Stomach (tissue), 4 donors: Measurements from ENCODE around the gene CDKN2B-AS1.

Source experiments
- EP300 ChIP-seq: sonication (generic); formaldehyde crosslinking; IDR thresholded peaks from one replicate; pipeline ENCODE4 v1.6.1; 2017; ENCODE audit warnings: antibody characterized with exemption
- POLR2A ChIP-seq, 4 donors: fragments of 450-650 bp; IDR thresholded peaks; one replicate each; pipeline ENCODE4 v1.6.1; 2016; ENCODE audit warnings: antibody characterized with exemption in 4 of 4, control low read depth in 2 of 4, mild to moderate bottlenecking in 1 of 4, moderate library complexity in 1 of 4
- POLR2AphosphoS5 ChIP-seq, 3 donors: sonication (generic); formaldehyde crosslinking; IDR thresholded peaks; one replicate each; pipeline ENCODE4 v1.6.1; 2016; ENCODE audit warnings: antibody characterized with exemption in 3 of 3
- TF ChIP-seq, protein P1 (sequence below), 7 experiments: fragments of 450-650 bp in 4 of 7; fragments of 200-600 bp in 3 of 7; sonication (generic) in 3 of 7; IDR thresholded peaks; one replicate each; pipeline ENCODE4 v1.5.1; 2016 to 2019; ENCODE audit warnings: antibody characterized with exemption in 7 of 7, control low read depth in 2 of 7, mild to moderate bottlenecking in 1 of 7

GRCh38 chr9:22112870-22113821 lies 118.6 kb downstream of the CDKN2B-AS1 start:
- TF ChIP-seq, protein P1, sequence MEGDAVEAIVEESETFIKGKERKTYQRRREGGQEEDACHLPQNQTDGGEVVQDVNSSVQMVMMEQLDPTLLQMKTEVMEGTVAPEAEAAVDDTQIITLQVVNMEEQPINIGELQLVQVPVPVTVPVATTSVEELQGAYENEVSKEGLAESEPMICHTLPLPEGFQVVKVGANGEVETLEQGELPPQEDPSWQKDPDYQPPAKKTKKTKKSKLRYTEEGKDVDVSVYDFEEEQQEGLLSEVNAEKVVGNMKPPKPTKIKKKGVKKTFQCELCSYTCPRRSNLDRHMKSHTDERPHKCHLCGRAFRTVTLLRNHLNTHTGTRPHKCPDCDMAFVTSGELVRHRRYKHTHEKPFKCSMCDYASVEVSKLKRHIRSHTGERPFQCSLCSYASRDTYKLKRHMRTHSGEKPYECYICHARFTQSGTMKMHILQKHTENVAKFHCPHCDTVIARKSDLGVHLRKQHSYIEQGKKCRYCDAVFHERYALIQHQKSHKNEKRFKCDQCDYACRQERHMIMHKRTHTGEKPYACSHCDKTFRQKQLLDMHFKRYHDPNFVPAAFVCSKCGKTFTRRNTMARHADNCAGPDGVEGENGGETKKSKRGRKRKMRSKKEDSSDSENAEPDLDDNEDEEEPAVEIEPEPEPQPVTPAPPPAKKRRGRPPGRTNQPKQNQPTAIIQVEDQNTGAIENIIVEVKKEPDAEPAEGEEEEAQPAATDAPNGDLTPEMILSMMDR (IDR thresholded peaks at IDR 0.05), result no peak
- TF ChIP-seq POLR2A (IDR thresholded peaks at IDR 0.05) (no peak), POLR2AphosphoS5 (IDR thresholded peaks at IDR 0.05) (no peak), EP300 (no peak)
